Thyroid gland (tissue), 4 donors: ENCODE results near the gene RPAP2.

ENCODE experiments used
- POLR2A ChIP-seq, 2 donors: fragments of 450-650 bp; IDR thresholded peaks; one replicate each; pipeline ENCODE4 v1.6.1; 2017; ENCODE audit warnings: antibody characterized with exemption in 2 of 2, mild to moderate bottlenecking in 2 of 2, moderate library complexity in 1 of 2
- TF ChIP-seq, protein P1 (sequence below), 6 experiments: fragments of 200-600 bp in 3 of 6; fragments of 450-650 bp in 3 of 6; sonication (generic) in 3 of 6; IDR thresholded peaks; one replicate each; pipeline ENCODE4 v1.5.1; 2016 to 2019; ENCODE audit warnings: antibody characterized with exemption in 6 of 6, mild to moderate bottlenecking in 2 of 6, inconsistent platforms in 1 of 6, moderate library complexity in 1 of 6

DNA sequence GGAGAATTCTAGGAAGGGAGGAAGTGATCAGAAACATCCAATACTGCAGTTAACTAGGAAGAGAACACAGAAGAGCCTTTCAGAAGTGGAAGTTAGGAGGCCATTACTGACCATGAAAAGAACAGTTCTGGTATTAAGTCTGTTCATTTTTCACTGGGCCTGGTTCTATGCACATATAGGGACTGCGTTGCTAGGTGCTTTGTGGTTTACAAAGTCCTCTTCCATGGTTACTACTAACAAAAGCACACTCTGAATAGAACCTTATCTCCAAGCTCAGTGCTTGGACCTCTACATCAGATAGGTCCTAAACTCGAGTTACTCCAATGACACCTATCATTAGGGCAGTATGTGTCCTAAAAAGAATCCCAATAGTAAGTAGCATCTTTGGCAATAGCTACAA is 75.4 kb downstream of the RPAP2 start:
- TF ChIP-seq, protein P1, sequence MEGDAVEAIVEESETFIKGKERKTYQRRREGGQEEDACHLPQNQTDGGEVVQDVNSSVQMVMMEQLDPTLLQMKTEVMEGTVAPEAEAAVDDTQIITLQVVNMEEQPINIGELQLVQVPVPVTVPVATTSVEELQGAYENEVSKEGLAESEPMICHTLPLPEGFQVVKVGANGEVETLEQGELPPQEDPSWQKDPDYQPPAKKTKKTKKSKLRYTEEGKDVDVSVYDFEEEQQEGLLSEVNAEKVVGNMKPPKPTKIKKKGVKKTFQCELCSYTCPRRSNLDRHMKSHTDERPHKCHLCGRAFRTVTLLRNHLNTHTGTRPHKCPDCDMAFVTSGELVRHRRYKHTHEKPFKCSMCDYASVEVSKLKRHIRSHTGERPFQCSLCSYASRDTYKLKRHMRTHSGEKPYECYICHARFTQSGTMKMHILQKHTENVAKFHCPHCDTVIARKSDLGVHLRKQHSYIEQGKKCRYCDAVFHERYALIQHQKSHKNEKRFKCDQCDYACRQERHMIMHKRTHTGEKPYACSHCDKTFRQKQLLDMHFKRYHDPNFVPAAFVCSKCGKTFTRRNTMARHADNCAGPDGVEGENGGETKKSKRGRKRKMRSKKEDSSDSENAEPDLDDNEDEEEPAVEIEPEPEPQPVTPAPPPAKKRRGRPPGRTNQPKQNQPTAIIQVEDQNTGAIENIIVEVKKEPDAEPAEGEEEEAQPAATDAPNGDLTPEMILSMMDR (IDR thresholded peaks at IDR 0.05) = no peak
- TF ChIP-seq POLR2A (IDR thresholded peaks at IDR 0.05) = no peak
